Activated CD4-positive, CD25-positive, alpha-beta regulatory T cell treated with anti-CD3 and anti-CD28 coated beads, Interleukin-2, amount 50 U/mL, for 24 hours (primary cell): ENCODE results near the gene MARK2.
A peak's percentile ranks its signal among the peaks of the same experiment; 100 is the strongest.

ENCODE experiments used
- ATAC-seq, 2 donors: fragments of 150-1000 bp; cut with Tn5 transposase; one replicate each; pipeline ENCODE4 v1.10.0; 2021; ENCODE audit warnings: mild to moderate bottlenecking in 1 of 2, moderate library complexity in 1 of 2

MARK2 gene

DNA sequence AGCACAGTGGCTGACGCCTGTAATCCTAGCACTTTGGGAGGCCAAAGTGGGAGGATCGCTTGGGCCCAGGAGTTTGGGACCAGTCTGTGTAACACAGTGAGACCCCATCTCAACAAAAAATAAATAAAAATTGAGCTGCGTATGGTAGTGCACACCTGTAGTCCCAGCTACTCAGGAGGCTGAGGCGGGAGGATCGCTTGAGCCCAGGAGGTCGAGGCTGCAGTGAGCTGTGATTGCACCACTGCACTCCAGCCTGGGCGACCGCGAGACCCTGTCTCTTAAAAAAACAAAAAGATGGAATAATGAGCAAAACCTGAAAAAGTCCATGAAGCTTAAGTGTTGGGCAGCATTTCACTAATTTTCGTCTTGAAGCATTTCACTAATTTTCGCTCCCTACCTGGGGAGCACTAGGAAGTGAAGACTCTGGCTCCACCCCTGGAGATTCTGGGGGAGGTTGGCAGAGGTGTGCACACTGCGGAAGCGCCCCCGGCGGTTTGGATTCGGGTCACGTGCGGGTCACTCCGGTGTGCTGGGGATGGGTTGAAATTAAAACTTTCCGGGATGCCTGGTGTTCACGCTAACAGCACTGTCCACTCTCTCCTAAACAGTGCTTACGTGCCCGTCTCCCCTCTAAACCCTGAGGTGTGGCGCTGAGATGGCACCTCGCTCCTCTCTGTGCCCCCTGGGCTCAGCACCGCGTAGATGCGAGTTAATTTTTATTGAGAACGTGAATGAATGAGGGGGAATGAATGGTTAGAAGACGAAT is 99.0 kb downstream of the MARK2 start:
- ATAC-seq, result peak; percentile 5 to 7

DNA sequence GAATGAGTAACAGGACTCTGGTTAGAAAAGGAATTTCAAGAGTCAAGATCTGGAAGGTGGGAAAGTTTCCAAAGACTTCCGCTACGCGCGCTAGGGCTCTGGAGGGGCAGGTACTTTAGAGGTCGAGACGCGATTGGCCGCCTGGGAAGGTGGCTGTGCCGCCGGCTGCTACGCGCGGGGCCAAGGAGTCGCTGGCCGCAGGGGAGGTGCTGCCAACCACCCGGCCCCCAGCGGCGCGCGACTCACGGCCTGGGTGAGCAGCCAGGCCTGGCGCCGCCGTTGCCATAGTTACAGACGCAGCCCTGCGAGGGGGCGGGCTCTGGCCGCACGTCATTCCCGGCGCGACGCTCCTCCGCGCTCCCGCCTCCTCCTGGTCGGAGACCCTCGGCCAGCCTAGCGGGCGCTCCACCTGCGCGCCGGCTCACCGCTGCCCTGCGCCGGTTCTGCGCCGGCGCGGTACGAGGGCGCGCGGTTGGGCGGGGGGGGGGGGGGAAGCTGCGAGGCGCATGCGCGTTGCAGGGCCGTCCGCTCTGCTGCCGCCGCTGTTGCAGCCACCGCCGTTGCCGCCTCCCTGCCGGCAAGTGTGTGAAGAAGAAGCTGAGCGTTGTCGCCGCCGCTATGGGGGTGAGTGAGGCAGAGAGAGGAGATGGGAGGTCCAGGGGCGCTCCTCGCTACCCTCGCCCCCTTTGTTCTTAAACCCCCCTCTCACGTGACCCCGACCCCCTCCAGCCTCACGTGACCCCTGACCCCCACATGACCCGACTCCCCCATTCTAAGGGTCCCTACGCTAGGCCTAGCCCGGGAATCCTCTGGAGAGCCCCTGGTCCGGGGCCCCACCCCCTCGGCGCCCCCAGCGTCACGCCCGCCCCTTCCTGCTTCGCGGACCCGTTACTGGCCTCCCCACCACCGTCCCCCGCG is 99.8 kb downstream of the MARK2 start, which contains the start of gene NAA40:
Gene NAA40, plus strand, starts transcription at position 524 of the 918 bp plus-strand sequence. Its CDS starts 95 bp downstream, at position 619.
- ATAC-seq, result peak; percentile 95

DNA sequence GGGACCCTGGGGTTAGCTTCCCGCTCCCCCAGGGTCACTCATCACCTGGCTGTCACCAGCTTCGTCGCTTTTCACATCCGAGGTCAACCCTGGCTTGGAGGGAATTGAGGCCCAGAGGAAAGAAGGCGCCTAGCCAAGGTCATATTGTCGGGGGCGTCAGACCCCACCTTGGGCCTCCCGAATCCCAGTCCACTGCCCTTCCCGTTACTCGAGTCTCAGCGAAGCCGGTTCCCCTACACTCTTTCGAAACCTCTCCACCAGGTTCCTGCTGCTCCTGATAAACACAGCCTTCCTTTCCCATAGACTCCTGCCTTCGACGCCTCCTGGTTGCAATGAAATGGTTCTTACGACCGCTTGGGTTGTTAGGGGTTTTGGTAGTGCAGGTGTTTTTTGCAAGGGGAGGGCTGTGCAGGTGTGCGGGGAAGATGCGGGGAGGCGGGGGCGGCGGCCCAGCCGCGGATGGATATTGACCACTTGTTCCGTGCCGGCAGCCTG is 100.5 kb downstream of the MARK2 start:
- no peak for ATAC-seq

DNA sequence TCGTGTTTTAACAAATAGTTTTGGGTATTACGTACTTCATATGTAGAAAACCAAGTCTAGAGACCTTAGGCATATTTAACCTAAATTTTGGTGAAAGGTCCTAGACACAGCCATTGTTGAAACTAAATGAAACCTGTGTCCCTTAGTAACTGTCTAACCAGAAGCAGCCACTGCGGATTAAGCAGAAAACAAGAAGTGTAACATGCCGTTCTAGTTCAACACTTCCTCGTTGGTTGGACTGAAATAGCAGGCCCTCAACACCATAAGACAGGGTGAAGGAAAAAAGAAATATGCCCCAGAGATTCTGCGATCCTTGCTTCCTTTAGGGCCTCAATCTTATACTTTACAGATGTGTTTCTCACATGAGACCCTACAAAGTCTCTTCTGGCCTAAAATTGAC is 101.9 kb downstream of the MARK2 start:
- no peak for ATAC-seq

DNA sequence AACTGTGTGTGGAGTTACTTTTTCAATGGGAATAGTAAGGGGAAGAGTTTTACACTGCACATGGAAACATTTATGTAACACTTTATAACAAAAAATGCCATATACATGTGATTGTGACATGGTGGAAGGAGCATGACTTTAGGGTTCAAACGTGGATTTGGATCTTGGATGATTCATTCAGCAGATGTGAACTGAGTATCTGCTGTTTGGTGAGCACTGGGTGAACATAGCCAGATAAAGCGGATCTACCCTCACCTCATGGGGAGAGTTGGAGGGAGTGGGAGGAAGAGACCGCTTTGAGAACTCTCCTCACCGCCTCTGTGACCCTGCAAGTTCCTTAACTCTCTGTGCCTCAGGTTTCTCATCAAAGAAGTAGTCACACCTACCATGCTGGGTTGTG is 103.0 kb downstream of the MARK2 start:
- no peak for ATAC-seq

DNA sequence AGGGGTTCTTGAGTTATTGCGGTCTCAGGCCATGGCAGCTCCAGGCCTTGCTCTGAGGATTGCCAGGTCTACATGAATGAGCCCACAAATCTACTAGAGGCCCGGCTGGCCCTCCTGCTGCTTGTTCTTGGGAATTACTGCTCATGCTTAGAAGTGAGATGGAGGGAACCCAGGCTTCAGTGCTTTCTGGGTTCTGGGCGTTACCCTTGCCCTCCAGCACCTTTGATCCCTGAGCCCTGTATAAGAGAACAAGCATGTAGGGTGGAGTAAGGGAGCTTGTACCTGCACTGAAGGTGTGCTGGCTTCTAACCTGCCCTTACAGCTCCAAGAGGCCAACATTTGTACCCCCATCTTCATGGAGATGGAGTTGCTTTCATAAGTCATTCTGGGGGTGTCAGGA is 103.9 kb downstream of the MARK2 start:
- no peak for ATAC-seq

DNA sequence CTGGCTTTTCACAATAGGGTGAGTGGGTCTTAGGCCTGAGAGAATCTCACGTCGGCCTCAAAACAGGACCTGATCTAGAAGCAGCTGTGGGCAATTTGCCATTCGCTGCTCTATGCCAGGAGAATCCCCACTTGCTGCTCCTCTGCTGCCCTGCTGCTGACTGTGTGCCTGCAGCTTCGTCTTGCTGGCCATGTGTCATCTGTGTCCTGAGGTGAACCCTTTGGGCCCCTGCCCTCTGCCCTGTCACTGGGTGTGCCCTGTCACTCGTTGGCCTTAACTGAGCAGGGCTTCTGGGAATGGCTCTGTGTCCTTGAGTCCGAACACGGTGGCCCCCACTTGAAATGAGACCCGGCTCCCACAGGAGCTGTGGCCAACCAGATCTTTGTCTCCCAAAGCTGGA is 106.1 kb downstream of the MARK2 start:
- no peak for ATAC-seq

DNA sequence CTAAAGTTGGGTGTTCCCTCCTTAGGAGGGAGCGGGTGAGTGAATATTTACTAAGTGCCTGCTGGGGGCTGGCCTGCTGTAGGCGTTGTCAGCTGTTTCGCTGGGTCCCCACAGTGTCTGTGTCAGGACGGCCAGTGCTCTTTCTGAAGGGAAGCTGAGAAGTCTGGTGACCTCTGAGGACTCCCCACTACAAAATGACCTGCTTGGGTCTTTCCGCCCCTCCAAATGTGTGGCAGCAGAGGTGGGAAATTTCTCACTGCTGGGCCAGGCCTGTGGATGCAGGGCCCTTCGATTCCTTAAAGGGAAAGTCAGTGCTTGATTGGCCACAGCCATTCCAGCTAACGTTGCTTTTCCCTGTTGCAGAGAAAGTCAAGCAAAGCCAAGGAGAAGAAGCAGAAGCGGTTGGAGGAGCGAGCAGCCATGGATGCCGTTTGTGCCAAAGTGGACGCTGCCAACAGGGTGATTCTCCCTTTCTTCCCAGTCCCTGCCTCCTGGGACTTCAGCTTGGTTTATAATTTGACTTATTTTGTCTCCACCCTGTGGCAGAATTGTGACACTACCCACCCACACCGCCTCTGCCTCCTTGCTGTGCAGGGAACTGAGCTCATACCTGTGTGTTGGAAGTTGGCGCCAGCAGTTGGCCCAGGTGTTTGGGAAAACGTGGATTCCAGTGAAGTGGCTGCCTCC is 106.7 kb downstream of the MARK2 start:
- ATAC-seq, result peak; percentile 56 to 79

DNA sequence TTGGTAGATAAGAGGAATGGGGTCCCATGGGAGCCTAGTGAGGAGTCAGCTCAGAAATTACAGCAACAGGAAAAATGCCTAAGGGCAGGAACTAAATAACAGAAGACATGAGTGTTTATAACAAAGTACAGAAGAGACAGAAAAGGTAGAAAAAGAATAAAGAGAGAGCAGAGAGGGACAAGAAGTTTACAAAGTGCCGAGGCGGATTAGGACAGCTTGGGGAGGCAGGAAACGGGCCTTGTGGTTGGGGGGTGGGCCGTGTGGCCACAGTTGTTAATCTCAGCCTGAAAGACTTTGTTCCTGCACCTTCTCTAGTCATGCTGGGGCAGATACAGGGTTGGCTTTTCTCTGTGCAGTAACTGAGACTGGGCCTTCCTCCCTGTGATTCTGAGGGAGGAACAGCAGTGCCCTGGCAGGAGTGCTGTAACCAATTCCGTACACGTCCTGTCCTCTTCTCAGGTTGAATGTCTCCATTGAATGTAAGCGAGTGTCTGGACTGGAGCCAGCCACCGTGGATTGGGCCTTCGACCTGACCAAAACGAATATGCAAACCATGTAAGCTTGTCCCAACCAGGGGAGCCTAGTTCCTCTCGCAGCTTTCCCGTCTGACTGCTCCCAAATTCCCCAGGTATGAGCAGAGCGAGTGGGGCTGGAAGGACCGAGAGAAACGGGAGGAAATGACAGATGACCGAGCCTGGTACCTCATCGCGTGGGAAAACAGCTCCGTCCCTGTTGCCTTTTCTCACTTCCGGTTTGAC is 113.0 kb downstream of the MARK2 start:
- ATAC-seq, result peak; percentile 25 to 59

DNA sequence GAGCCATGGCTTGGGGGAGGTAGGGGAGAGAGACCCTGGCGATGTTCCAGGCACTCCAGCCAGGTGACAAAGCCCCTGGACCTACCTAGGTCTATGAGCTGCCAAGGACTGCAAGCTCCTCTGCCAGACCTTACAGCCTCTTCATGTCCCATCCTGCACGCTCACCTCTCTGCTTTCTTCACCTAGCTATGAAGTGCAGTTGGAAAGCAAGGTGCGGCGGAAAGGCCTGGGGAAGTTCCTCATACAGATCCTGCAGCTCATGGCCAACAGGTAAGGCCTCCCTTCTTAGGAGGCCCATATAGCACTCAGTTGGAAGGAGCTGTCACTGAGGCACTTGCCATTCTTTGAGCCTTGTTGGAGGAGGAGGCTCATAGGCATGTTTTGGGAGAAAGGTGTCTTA is 113.7 kb downstream of the MARK2 start:
- ATAC-seq, result no peak

DNA sequence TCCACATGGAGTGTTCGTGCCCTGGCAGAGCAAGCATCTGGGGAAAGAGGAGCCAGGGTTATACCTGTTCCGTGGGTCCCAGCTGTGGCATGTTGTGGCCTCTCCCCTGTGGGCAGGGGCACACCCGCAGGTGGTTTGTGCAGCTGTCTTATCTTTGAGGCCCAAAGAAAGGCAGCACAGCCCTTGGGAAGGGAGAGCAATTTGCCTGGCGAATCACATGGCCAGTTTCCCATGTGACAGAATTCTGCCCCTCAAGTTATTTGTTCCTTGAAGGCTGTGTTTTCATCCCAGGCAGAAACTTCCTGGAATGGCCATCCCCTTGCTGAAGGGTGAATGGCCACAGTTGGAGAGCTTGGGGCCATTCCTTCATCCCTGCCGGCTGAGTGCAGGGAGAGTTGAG is 119.1 kb downstream of the MARK2 start:
- ATAC-seq, result no peak
